Peyer's patch (tissue), 4 donors: ENCODE data around the gene TNRC6B. TPM values are rescaled to one million over a fixed set of nuclear protein-coding genes. Genes with fewer than 3 reads are reported as not detected.

Experiments
- DNase-seq, 3 donors: peaks; one replicate each; pipeline ENCODE4 v3.0.0-alpha.2; 2017 to 2019
- H3K27ac ChIP-seq, 4 donors: fragments of 200-600 bp; sonication (generic); one replicate each; pipeline ENCODE4 v1.5.1; 2016 to 2019
- H3K27me3 ChIP-seq, 2 donors: fragments of 200-600 bp; sonication (generic); one replicate each; pipeline ENCODE4 v1.5.1; 2019
- H3K36me3 ChIP-seq, 3 donors: fragments of 200-600 bp; sonication (generic); one replicate each; pipeline ENCODE4 v1.5.1; 2016 to 2019
- H3K4me1 ChIP-seq, 4 donors: fragments of 200-600 bp; sonication (generic); one replicate each; pipeline ENCODE4 v1.5.1; 2016 to 2019
- H3K4me3 ChIP-seq, 4 donors: fragments of 200-600 bp; sonication (generic); 1 replicate in 3 of 4; 2 replicates in 1 of 4; pipeline ENCODE4 v1.5.1; 2016 to 2019; ENCODE audit warnings: mild to moderate bottlenecking in 1 of 4
- H3K9me3 ChIP-seq, 4 donors: fragments of 200-600 bp; sonication (generic); one replicate each; pipeline ENCODE4 v1.5.1; 2016 to 2019; ENCODE audit warnings: mild to moderate bottlenecking in 1 of 4
- CTCF ChIP-seq, 6 experiments: fragments of 450-650 bp in 4 of 6; fragments of 200-600 bp in 2 of 6; sonication (generic) in 1 of 6; IDR thresholded peaks; one replicate each; pipeline ENCODE4 v1.5.1; 2017 to 2019; ENCODE audit warnings: antibody characterized with exemption in 6 of 6, mild to moderate bottlenecking in 3 of 6, moderate library complexity in 1 of 6
- POLR2A ChIP-seq, 2 donors: fragments of 450-650 bp; IDR thresholded peaks; one replicate each; pipeline ENCODE4 v1.5.1; 2017; ENCODE audit warnings: antibody characterized with exemption in 2 of 2, mild to moderate bottlenecking in 2 of 2, moderate library complexity in 2 of 2
- total RNA-seq, 4 donors: library from RNA; depleted of rRNA; stranded (reverse); fragments of >200 nt; gene quantifications; one replicate each; pipeline ENCODE4 v1.1.0, GENCODE V29; 2016

TNRC6B gene
- total RNA-seq, 4 donors from 2014 or later, result 43.6 to 169 (median 54.0) TPM

GRCh38 chr22:40258017-40258416, 80.3 kb downstream of the TNRC6B start:
- peaks cover 0 to 14% (median 0%) of the 10 kb centered on the region in 3 donors for H3K36me3 ChIP-seq
- DNase-seq, result no peak
- peaks cover 0 to 30% (median 3%) of the 10 kb centered on the region in 4 donors for H3K4me1 ChIP-seq
- peak overlapping the region in 1 of 4 donors; percentile 34 for H3K4me3 ChIP-seq
- TF ChIP-seq CTCF (IDR thresholded peaks at IDR 0.05) (no peak), POLR2A (IDR thresholded peaks at IDR 0.05) (no peak)
- no peaks in the 10 kb centered on the region for H3K9me3 ChIP-seq
- no peaks in the 10 kb centered on the region for H3K27me3 ChIP-seq
- peak overlapping the region; percentile 8 to 91 (median 61) for H3K27ac ChIP-seq

GRCh38 chr22:40258501-40258915, 80.8 kb downstream of the TNRC6B start:
- no peak for DNase-seq
- H3K36me3 ChIP-seq, result peaks cover 0 to 19% (median 0%) of the 10 kb centered on the region in 3 donors
- TF ChIP-seq POLR2A (IDR thresholded peaks at IDR 0.05) (no peak), CTCF (IDR thresholded peaks at IDR 0.05) (no peak)
- H3K27ac ChIP-seq, result peak overlapping the region; percentile 8 to 91 (median 61)
- no peaks in the 10 kb centered on the region for H3K9me3 ChIP-seq
- peaks cover 0 to 30% (median 3%) of the 10 kb centered on the region in 4 donors for H3K4me1 ChIP-seq
- H3K4me3 ChIP-seq, result peak overlapping the region in 1 of 4 donors; percentile 34
- no peaks in the 10 kb centered on the region for H3K27me3 ChIP-seq

GRCh38 chr22:40261783-40262182, 84.1 kb downstream of the TNRC6B start:
- H3K4me1 ChIP-seq, result peaks cover 0 to 29% (median 3%) of the 10 kb centered on the region in 4 donors
- TF ChIP-seq POLR2A (IDR thresholded peaks at IDR 0.05) (no peak), CTCF (IDR thresholded peaks at IDR 0.05) (no peak)
- DNase-seq, result no peak
- no peak overlapping the region for H3K4me3 ChIP-seq
- H3K27ac ChIP-seq, result peak overlapping the region in 1 of 4 donors; percentile 3
- H3K36me3 ChIP-seq, result peaks cover 0 to 46% (median 0%) of the 10 kb centered on the region in 3 donors
- no peaks in the 10 kb centered on the region for H3K27me3 ChIP-seq
- no peaks in the 10 kb centered on the region for H3K9me3 ChIP-seq

GRCh38 chr22:40263191-40263590, 85.5 kb downstream of the TNRC6B start:
- H3K36me3 ChIP-seq, result peaks cover 0 to 57% (median 0%) of the 10 kb centered on the region in 3 donors
- H3K4me1 ChIP-seq, result peaks cover 0 to 15% (median 3%) of the 10 kb centered on the region in 4 donors
- no peaks in the 10 kb centered on the region for H3K9me3 ChIP-seq
- no peak overlapping the region for H3K4me3 ChIP-seq
- TF ChIP-seq CTCF (IDR thresholded peaks at IDR 0.05) (no peak), POLR2A (IDR thresholded peaks at IDR 0.05) (no peak)
- H3K27ac ChIP-seq, result no peak overlapping the region
- no peaks in the 10 kb centered on the region for H3K27me3 ChIP-seq
- no peak for DNase-seq

- H3K27ac ChIP-seq, result no peak overlapping the region
- no peaks in the 10 kb centered on the region for H3K4me1 ChIP-seq
- no peak overlapping the region for H3K4me3 ChIP-seq
- peaks cover 0 to 62% (median 0%) of the 10 kb centered on the region in 3 donors for H3K36me3 ChIP-seq
- TF ChIP-seq POLR2A (IDR thresholded peaks at IDR 0.05) (no peak), CTCF (IDR thresholded peaks at IDR 0.05) (no peak)
- H3K27me3 ChIP-seq, result no peaks in the 10 kb centered on the region
- DNase-seq, result no peak
- H3K9me3 ChIP-seq, result no peaks in the 10 kb centered on the region
These were observed 88.1 kb downstream of the TNRC6B start for GRCh38 chr22:40265783-40266182.

GRCh38 chr22:40270031-40270430, 92.3 kb downstream of the TNRC6B start:
- no peaks in the 10 kb centered on the region for H3K27me3 ChIP-seq
- TF ChIP-seq POLR2A (IDR thresholded peaks at IDR 0.05), result no peak
- H3K27ac ChIP-seq, result no peak overlapping the region
- no peak overlapping the region for H3K4me3 ChIP-seq
- no peaks in the 10 kb centered on the region for H3K9me3 ChIP-seq
- no peak for DNase-seq
- H3K36me3 ChIP-seq, result peaks cover 0 to 53% (median 0%) of the 10 kb centered on the region in 3 donors
- H3K4me1 ChIP-seq, result no peaks in the 10 kb centered on the region
